ENCODE measurements around the gene STK11IP. TPM values are rescaled to one million over a fixed set of nuclear protein-coding genes. Genes with fewer than 3 reads are reported as not detected.

The STK11IP gene
- polyA plus RNA-seq, 5 donors: 20.3 to 29.7 (median 26.2) TPM

GRCh38 chr2:219631904-219632759 lies 34.5 kb downstream of the STK11IP start:
- no peak for DNase-seq

- DNase-seq: no peak
Measured at GRCh38 chr2:219632760-219633105, 35.1 kb downstream of the STK11IP start.

- no peak for DNase-seq
Measured at GRCh38 chr2:219633276-219634065, 35.8 kb downstream of the STK11IP start.

- DNase-seq: no peak
Measured at GRCh38 chr2:219634171-219634940, 36.7 kb downstream of the STK11IP start.

- no peak for DNase-seq
Measured at GRCh38 chr2:219634951-219635751, 37.5 kb downstream of the STK11IP start.

- no peak for DNase-seq
Measured at GRCh38 chr2:219636144-219636915, 38.7 kb downstream of the STK11IP start.

- no peak for DNase-seq
Measured at GRCh38 chr2:219636941-219637841, 39.5 kb downstream of the STK11IP start.

GRCh38 chr2:219637842-219638185 lies 40.2 kb downstream of the STK11IP start:
- no peak for DNase-seq

- DNase-seq: no peak
Measured at GRCh38 chr2:219638217-219638947, 40.7 kb downstream of the STK11IP start.

- no peak for DNase-seq
Measured at GRCh38 chr2:219638948-219639755, 41.5 kb downstream of the STK11IP start.

- DNase-seq: no peak
Measured at GRCh38 chr2:219641390-219642068, 43.9 kb downstream of the STK11IP start.

GRCh38 chr2:219642069-219642454 lies 44.4 kb downstream of the STK11IP start:
- DNase-seq: peak in 1 of 2 donors; percentile 22

- peak; percentile 96 to 97 for DNase-seq
Measured at GRCh38 chr2:219642465-219643083, 44.9 kb downstream of the STK11IP start.

GRCh38 chr2:219643084-219643473 lies 45.4 kb downstream of the STK11IP start:
- no peak for DNase-seq

GRCh38 chr2:219643788-219644398 lies 46.2 kb downstream of the STK11IP start:
- no peak for DNase-seq

- DNase-seq: peak; percentile 78 to 80
Measured at GRCh38 chr2:219644801-219645480, 47.3 kb downstream of the STK11IP start.
